ENCODE results near the gene CDK14.

CDK14 gene

DNA sequence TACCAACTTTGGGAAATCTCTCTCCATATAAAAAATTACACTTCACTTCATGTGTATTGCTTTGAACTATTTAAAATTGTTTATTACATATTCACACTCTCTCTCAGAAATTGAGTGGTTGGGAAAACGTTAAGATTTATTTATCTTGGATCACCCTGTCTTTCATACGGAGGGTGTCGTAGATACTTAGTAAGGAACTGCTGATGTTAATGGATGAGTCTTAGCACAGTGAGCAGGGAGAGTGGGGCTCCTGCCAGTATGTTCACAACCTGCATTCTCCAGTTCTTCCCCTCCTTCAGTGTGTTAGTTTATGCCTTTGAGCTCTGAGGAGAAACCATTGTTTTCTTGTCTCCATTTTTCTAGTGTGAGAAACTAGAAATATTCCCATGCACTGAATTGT lies 67.1 kb downstream of the CDK14 start:
- Histone ChIP-seq H3K36me3 (ENCODE audit: insufficient read depth, low read length) (no peaks in the 10 kb centered on the region), H3K9ac (ENCODE audit: low read depth, low read length) (no peak overlapping the region), H3K4me2 (ENCODE audit: insufficient read depth, low read length) (no peak overlapping the region), H3K27me3 (ENCODE audit: insufficient read depth, low read length, poor library complexity) (no peaks in the 10 kb centered on the region), H3K4me1 (ENCODE audit: insufficient read depth, low read length) (no peaks in the 10 kb centered on the region), H4K20me1 (ENCODE audit: insufficient read depth, low read length) (no peaks in the 10 kb centered on the region), H3K9me3 (ENCODE audit: insufficient read depth, low read length, severe bottlenecking) (no peaks in the 10 kb centered on the region), H3K79me2 (ENCODE audit: insufficient read depth, low read length) (no peaks in the 10 kb centered on the region), H3K27ac (ENCODE audit: low read length) (no peak overlapping the region), H3K4me3 (ENCODE audit: low read depth in 1 of 2, low read length in 2 of 2) (no peak overlapping the region), H2AFZ (ENCODE audit: low read depth, low read length) (no peak overlapping the region)
- no peak for TF ChIP-seq EZH2 (IDR thresholded peaks at IDR 0.05; ENCODE audit: borderline replicate concordance, low read depth, low read length, severe bottlenecking)
- TF ChIP-seq, protein P1, sequence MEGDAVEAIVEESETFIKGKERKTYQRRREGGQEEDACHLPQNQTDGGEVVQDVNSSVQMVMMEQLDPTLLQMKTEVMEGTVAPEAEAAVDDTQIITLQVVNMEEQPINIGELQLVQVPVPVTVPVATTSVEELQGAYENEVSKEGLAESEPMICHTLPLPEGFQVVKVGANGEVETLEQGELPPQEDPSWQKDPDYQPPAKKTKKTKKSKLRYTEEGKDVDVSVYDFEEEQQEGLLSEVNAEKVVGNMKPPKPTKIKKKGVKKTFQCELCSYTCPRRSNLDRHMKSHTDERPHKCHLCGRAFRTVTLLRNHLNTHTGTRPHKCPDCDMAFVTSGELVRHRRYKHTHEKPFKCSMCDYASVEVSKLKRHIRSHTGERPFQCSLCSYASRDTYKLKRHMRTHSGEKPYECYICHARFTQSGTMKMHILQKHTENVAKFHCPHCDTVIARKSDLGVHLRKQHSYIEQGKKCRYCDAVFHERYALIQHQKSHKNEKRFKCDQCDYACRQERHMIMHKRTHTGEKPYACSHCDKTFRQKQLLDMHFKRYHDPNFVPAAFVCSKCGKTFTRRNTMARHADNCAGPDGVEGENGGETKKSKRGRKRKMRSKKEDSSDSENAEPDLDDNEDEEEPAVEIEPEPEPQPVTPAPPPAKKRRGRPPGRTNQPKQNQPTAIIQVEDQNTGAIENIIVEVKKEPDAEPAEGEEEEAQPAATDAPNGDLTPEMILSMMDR (IDR thresholded peaks at IDR 0.05; ENCODE audit: borderline replicate concordance, extremely low read depth, low read length, poor library complexity, severe bottlenecking): no peak
- DNase-seq (no peak), ATAC-seq (ENCODE audit: insufficient read depth, low read depth) (no peak)

DNA sequence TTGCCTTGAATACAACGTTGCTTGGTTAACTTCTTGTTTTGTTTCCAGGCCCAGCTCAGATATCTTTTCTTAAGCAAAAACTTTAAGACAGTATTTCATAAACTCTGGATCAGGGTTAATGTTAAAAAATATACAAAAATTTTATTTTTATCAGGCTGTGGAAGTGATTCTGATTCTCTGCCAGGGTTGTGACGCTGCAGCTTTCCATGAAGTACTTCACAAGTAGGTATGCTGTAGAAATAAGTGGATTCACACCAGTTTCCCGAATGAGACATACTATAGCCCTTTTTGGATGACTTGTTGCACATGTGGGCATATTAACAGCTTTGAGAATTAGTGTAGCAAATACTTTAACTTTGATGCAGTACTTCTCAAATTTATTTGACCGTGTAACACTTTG lies 70.1 kb downstream of the CDK14 start:
- Histone ChIP-seq H3K9ac (ENCODE audit: low read depth, low read length) (no peak overlapping the region), H4K20me1 (ENCODE audit: insufficient read depth, low read length) (no peaks in the 10 kb centered on the region), H3K4me2 (ENCODE audit: insufficient read depth, low read length) (no peak overlapping the region), H3K36me3 (ENCODE audit: insufficient read depth, low read length) (no peaks in the 10 kb centered on the region), H3K27me3 (ENCODE audit: insufficient read depth, low read length, poor library complexity) (no peaks in the 10 kb centered on the region), H3K4me3 (ENCODE audit: low read depth in 1 of 2, low read length in 2 of 2) (no peak overlapping the region), H3K27ac (ENCODE audit: low read length) (no peak overlapping the region), H3K79me2 (ENCODE audit: insufficient read depth, low read length) (no peaks in the 10 kb centered on the region), H2AFZ (ENCODE audit: low read depth, low read length) (no peak overlapping the region), H3K9me3 (ENCODE audit: insufficient read depth, low read length, severe bottlenecking) (no peaks in the 10 kb centered on the region), H3K4me1 (ENCODE audit: insufficient read depth, low read length) (no peaks in the 10 kb centered on the region)
- no peak for TF ChIP-seq EZH2 (IDR thresholded peaks at IDR 0.05; ENCODE audit: borderline replicate concordance, low read depth, low read length, severe bottlenecking)
- TF ChIP-seq, protein P1 (IDR thresholded peaks at IDR 0.05; ENCODE audit: borderline replicate concordance, extremely low read depth, low read length, poor library complexity, severe bottlenecking): no peak
- no peak for DNase-seq
- ATAC-seq (ENCODE audit: insufficient read depth, low read depth): no peak

DNA sequence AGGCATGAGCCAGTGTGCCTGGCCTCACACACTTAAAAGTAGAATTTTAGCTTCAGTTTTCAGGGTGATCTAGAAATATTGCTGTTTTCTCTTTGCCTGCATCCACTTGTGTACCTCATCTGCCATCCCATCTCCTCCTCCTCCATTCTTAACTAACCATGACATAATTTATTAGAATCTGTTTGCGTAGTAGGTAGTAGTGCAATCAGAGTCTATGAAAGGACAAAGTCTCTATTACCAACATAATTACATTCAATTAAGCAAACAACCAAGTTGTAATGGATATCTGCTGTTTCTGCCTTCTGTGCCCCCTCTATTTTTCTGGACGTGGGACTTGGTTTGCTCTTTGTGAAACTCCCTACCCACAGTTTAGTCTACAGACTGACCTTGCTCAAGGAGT lies 72.9 kb downstream of the CDK14 start:
- no peak overlapping the region for H3K9ac ChIP-seq (ENCODE audit: low read depth, low read length)
- H4K20me1 ChIP-seq (ENCODE audit: insufficient read depth, low read length): no peaks in the 10 kb centered on the region
- no peaks in the 10 kb centered on the region for H3K36me3 ChIP-seq (ENCODE audit: insufficient read depth, low read length)
- H3K27me3 ChIP-seq (ENCODE audit: insufficient read depth, low read length, poor library complexity): no peaks in the 10 kb centered on the region
- no peak overlapping the region for H3K4me3 ChIP-seq (ENCODE audit: low read depth in 1 of 2, low read length in 2 of 2)
- TF ChIP-seq, protein P1 (IDR thresholded peaks at IDR 0.05; ENCODE audit: borderline replicate concordance, extremely low read depth, low read length, poor library complexity, severe bottlenecking): no peak
- TF ChIP-seq EZH2 (IDR thresholded peaks at IDR 0.05; ENCODE audit: borderline replicate concordance, low read depth, low read length, severe bottlenecking): no peak
- no peak overlapping the region for H3K4me2 ChIP-seq (ENCODE audit: insufficient read depth, low read length)
- DNase-seq (no peak), ATAC-seq (ENCODE audit: insufficient read depth, low read depth) (no peak)
- no peaks in the 10 kb centered on the region for H3K9me3 ChIP-seq (ENCODE audit: insufficient read depth, low read length, severe bottlenecking)
- no peaks in the 10 kb centered on the region for H3K4me1 ChIP-seq (ENCODE audit: insufficient read depth, low read length)
- H3K79me2 ChIP-seq (ENCODE audit: insufficient read depth, low read length): no peaks in the 10 kb centered on the region
- no peak overlapping the region for H3K27ac ChIP-seq (ENCODE audit: low read length)
- H2AFZ ChIP-seq (ENCODE audit: low read depth, low read length): no peak overlapping the region

DNA sequence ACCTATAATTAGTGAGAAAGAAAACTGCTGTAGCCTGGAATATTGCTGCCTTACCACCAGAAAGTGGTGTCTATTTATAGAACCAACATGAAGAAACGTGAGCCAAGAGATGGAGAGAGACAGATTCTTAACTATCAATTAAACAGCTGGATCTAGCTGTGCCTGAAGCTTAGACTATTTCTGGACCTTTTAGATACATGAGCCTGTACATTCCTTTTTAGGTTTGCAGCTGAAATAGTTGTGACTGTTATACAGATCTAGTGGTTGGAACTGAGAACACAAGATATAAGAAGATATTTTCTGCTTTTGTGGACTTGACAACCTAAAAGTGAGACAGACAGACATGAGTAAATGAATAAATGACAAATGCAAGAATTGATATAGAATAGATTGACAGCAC lies 73.4 kb downstream of the CDK14 start:
- no peak for TF ChIP-seq EZH2 (IDR thresholded peaks at IDR 0.05; ENCODE audit: borderline replicate concordance, low read depth, low read length, severe bottlenecking)
- TF ChIP-seq, protein P1 (IDR thresholded peaks at IDR 0.05; ENCODE audit: borderline replicate concordance, extremely low read depth, low read length, poor library complexity, severe bottlenecking): no peak
- Histone ChIP-seq H3K36me3 (ENCODE audit: insufficient read depth, low read length) (no peaks in the 10 kb centered on the region), H3K4me1 (ENCODE audit: insufficient read depth, low read length) (no peaks in the 10 kb centered on the region), H4K20me1 (ENCODE audit: insufficient read depth, low read length) (no peaks in the 10 kb centered on the region), H3K4me3 (ENCODE audit: low read depth in 1 of 2, low read length in 2 of 2) (no peak overlapping the region), H3K4me2 (ENCODE audit: insufficient read depth, low read length) (no peak overlapping the region), H2AFZ (ENCODE audit: low read depth, low read length) (no peak overlapping the region), H3K27me3 (ENCODE audit: insufficient read depth, low read length, poor library complexity) (no peaks in the 10 kb centered on the region), H3K9ac (ENCODE audit: low read depth, low read length) (no peak overlapping the region), H3K27ac (ENCODE audit: low read length) (no peak overlapping the region), H3K9me3 (ENCODE audit: insufficient read depth, low read length, severe bottlenecking) (no peaks in the 10 kb centered on the region), H3K79me2 (ENCODE audit: insufficient read depth, low read length) (no peaks in the 10 kb centered on the region)
- DNase-seq (no peak), ATAC-seq (ENCODE audit: insufficient read depth, low read depth) (no peak)

Data from DND-41 (cell line).